Measurements from ENCODE around the gene COMTD1. TPM values are rescaled to one million over a fixed set of nuclear protein-coding genes. Genes with fewer than 3 reads are reported as not detected.
A peak's percentile ranks its signal among the peaks of the same experiment; 100 is the strongest.

The COMTD1 gene
- total RNA-seq, 1 experiment from 2014 or later, result 20.5 TPM

DNA sequence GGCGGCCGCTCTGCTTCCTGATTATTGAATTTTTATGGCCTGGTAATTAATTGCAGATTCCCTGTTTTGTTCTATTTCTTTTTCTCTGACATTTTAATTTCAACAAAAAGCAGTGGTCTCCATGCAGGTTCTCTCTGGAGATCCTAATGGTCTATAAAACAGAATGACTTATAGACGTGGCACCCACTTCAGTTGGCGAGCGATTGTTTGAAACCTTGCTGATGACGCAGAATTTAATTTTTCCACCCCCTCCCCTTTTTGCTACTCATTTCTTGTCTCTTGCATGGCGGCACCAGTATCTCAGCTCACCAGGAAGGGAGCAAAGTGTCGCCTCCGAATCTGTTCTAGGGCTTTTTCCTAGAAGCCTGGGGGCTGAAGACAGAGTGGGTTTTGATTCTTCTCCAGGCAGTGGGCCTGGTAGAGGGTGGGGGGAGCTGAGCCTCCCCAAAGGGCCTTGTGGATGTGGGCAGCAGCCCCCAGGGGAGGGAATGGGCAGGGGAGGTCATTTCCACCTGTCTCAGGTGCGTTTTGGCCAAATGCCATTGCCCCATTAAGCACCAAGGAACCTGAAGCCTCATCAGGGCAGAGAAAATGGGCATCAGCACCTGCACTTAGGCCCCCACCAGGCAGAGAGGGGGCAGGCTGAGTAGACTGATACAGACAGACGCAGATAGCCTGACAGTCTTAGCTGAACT, 3.5 kb upstream of the COMTD1 start:
- Histone ChIP-seq H3K9me2 (ENCODE audit: insufficient read depth) (no peaks in the 10 kb centered on the region), H3F3A (ENCODE audit: insufficient read depth, low read depth) (peaks cover 30% of the 10 kb centered on the region), H2AFZ (no peak overlapping the region), H3K27ac (no peak overlapping the region), H4K20me1 (ENCODE audit: insufficient read depth) (no peaks in the 10 kb centered on the region), H3K36me3 (ENCODE audit: low read depth) (no peaks in the 10 kb centered on the region), H3K4me2 (no peak overlapping the region), H3K4me1 (replicated peaks; ENCODE audit: insufficient read depth) (peaks cover 35% of the 10 kb centered on the region), H3K27me3 (ENCODE audit: insufficient read depth, low read depth) (no peaks in the 10 kb centered on the region), H3K79me2 (ENCODE audit: low read depth) (peaks cover 11% of the 10 kb centered on the region; the same call in 1 of the 2 replicates), H3K4me3 (no peak overlapping the region), H3K9me3 (ENCODE audit: insufficient read depth, low read depth) (no peaks in the 10 kb centered on the region)
- no peak for DNase-seq
- POLR2A ChIA-PET (ENCODE audit: unreplicated experiment), result no interaction called here
- TF ChIP-seq EZH2 (IDR thresholded peaks at IDR 0.05; ENCODE audit: low read depth), result no peak
- TF ChIP-seq, protein P1, sequence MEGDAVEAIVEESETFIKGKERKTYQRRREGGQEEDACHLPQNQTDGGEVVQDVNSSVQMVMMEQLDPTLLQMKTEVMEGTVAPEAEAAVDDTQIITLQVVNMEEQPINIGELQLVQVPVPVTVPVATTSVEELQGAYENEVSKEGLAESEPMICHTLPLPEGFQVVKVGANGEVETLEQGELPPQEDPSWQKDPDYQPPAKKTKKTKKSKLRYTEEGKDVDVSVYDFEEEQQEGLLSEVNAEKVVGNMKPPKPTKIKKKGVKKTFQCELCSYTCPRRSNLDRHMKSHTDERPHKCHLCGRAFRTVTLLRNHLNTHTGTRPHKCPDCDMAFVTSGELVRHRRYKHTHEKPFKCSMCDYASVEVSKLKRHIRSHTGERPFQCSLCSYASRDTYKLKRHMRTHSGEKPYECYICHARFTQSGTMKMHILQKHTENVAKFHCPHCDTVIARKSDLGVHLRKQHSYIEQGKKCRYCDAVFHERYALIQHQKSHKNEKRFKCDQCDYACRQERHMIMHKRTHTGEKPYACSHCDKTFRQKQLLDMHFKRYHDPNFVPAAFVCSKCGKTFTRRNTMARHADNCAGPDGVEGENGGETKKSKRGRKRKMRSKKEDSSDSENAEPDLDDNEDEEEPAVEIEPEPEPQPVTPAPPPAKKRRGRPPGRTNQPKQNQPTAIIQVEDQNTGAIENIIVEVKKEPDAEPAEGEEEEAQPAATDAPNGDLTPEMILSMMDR (conservative IDR thresholded peaks at IDR 0.05), result no peak
- no TSS peak for BruUV-seq (replicated peaks)
- intact Hi-C loops (cut with micrococcal nuclease; ENCODE audit: unreplicated experiment), result loop anchor here (10.0 kb wide), 1 partner anchor 1354 kb away; no protein-coding TSS in a partner anchor
- CTCF ChIA-PET, result no interaction called here

DNA sequence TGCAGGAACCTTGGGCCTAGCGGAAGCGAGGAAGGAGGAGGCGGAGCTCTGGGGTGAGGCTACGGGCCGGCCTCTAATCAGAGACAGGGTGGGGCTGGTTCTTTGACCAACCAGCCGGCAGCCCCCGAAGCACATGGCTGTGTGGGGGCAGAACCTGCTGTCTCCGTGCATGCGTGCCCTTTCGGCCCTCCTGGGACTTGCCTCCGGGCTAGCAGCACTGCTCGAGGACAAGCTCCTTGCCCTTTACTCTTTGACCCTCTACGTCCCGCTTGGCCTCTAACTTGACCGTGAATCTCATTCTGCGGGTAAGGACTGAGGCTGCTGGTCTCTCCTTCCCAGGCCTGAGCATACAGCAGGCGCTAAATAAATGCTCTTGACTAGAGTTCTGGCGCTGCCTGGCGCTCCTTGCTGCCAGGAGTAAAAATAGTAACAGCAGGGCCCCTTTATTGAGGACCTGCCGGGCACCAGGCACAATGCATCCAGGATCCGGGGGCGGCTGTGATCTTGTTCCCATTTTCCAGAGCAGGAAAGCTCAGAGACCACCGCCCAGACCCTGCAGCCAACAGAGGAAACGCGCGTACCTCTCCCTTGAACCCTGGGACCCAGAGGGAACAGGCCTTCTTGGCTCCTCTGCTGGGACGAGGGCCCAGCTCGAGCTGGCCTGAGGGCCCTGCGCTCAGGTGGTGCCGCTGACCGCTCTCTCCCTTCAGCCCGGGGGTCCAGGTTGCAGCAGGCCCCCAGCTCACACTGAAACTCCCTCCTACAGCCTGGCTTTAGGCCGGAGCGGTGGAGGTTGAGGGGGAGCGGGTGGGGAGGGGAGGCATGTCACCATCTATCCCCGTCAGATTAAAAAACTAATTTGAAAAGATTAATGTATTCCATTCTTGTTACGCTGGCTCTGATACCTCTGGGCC, 2.7 kb upstream of the COMTD1 start:
- DNase-seq, result peak in 1 of 2 experiments; percentile 18
- no peaks in the 10 kb centered on the region for H3K9me3 ChIP-seq (ENCODE audit: insufficient read depth, low read depth)
- H3K79me2 ChIP-seq (ENCODE audit: low read depth), result peaks cover 16% of the 10 kb centered on the region; the same call in 1 of the 2 replicates
- H3K9me2 ChIP-seq (ENCODE audit: insufficient read depth), result no peaks in the 10 kb centered on the region
- no peak overlapping the region for H3K4me3 ChIP-seq
- no peak overlapping the region for H3K27ac ChIP-seq
- H2AFZ ChIP-seq, result no peak overlapping the region
- no peak overlapping the region for H3K4me2 ChIP-seq
- no TSS peak for BruUV-seq (replicated peaks)
- H4K20me1 ChIP-seq (ENCODE audit: insufficient read depth), result no peaks in the 10 kb centered on the region
- peaks cover 26% of the 10 kb centered on the region for H3F3A ChIP-seq (ENCODE audit: insufficient read depth, low read depth)
- TF ChIP-seq EZH2 (IDR thresholded peaks at IDR 0.05; ENCODE audit: low read depth), result no peak
- TF ChIP-seq, protein P1 (conservative IDR thresholded peaks at IDR 0.05), result no peak
- ChIA-PET CTCF (interaction anchor here (0.5 to 0.6 kb wide), 2 partner anchors 53 to 788 kb away, joined by 7 to 8 read pairs; no protein-coding TSS in a partner anchor), POLR2A (ENCODE audit: unreplicated experiment) (interaction anchor here (0.5 kb wide), 1 partner anchor 164 kb away, joined by 4 read pairs; no protein-coding TSS in a partner anchor)
- H3K36me3 ChIP-seq (ENCODE audit: low read depth), result no peaks in the 10 kb centered on the region
- peaks cover 33% of the 10 kb centered on the region for H3K4me1 ChIP-seq (replicated peaks; ENCODE audit: insufficient read depth)
- intact Hi-C loops (cut with micrococcal nuclease; ENCODE audit: unreplicated experiment), result loop anchor here (10.0 kb wide), 1 partner anchor 1354 kb away; no protein-coding TSS in a partner anchor
- no peaks in the 10 kb centered on the region for H3K27me3 ChIP-seq (ENCODE audit: insufficient read depth, low read depth)

All from PC-9 (cell line).